Measurements from ENCODE around the gene OR7G3.

Gene OR7G3

DNA sequence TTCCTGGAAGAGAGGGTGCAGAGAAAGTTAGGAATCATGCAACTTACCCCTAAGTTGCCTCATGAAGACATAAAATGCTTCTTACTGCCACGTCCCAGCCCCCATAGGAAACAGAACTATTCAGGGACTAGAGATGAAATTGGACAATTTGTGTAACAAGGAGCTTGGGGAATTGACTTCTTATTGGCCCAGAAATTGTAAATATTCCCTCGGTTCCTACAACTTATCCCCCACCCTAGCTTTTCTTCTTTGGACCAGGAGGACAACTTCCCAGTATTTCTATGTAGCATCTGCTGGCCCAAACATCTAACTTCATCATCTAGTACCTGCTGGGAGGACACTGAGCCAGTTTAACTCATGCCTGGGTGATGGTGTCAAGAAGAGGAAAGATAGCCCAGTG, 40.0 kb downstream of the OR7G3 start, which contains the start of gene OR1M1:
Gene OR1M1 (plus strand): TSS at position 301 of the 400 bp plus-strand sequence. CDS start 6,184 bp downstream, outside the sequence.
- DNase-seq = no peak

- DNase-seq = no peak
These were observed 48.1 kb downstream of the OR7G3 start for GRCh38 chr19:9078651-9079050.

DNA sequence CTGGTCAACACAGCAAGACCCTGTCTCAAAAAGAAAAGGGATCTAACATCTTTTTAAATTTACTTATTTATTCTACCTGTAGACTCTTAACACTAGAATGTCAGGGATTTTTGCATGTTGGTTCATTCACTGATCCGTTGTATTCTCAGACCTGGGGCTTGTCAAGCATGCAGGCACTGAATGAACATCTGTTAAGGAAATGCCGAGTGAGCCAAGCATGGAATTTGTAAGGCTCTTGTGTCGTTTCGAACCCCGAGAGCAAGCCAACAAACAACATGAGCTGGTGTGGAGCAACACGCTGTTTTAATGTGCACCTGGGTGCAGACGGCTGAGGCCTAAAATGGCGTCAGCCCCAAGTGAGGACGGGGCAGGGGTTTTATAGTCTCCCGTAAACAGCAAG, 49.8 kb downstream of the OR7G3 start:
- no peak for DNase-seq
